Endothelial cell (in vitro differentiated cells): ENCODE results near the gene LCMT1. TPM values are rescaled to one million over a fixed set of nuclear protein-coding genes. Genes with fewer than 3 reads are reported as not detected.

Source experiments
- DNase-seq: peaks from one replicate; pipeline ENCODE4 v3.0.0; 2021; ENCODE audit warnings: low spot score
- H3K27ac Mint-ChIP-seq: one replicate; pipeline ENCODE4 v1.8.0; 2021; ENCODE audit warnings: mixed read lengths, inconsistent platforms; ENCODE audit not compliant: unreplicated experiment
- H3K27me3 Mint-ChIP-seq: one replicate; pipeline ENCODE4 v1.8.0; 2021; ENCODE audit warnings: mild to moderate bottlenecking, moderate library complexity, mixed read lengths, inconsistent platforms; ENCODE audit not compliant: unreplicated experiment
- H3K36me3 Mint-ChIP-seq: one replicate; pipeline ENCODE4 v1.8.0; 2021; ENCODE audit warnings: mild to moderate bottlenecking, low read depth, mixed read lengths, inconsistent platforms; ENCODE audit not compliant: unreplicated experiment
- H3K4me1 Mint-ChIP-seq: one replicate; pipeline ENCODE4 v1.8.0; 2021; ENCODE audit warnings: mild to moderate bottlenecking, mixed read lengths, inconsistent platforms; ENCODE audit not compliant: unreplicated experiment
- H3K4me3 Mint-ChIP-seq: one replicate; pipeline ENCODE4 v1.8.0; 2021; ENCODE audit warnings: mild to moderate bottlenecking, mixed read lengths, inconsistent platforms; ENCODE audit not compliant: unreplicated experiment
- H3K9me3 Mint-ChIP-seq: one replicate; pipeline ENCODE4 v1.8.0; 2021; ENCODE audit warnings: mixed read lengths, inconsistent platforms; ENCODE audit not compliant: unreplicated experiment
- total RNA-seq: library from RNA; stranded (reverse); fragmentation: NEBNext Ultra II Directional; extraction: Animal tissue kit (Norgen Biotek cat#: 25700); gene quantifications from one replicate; pipeline ENCODE4 v1.2.1, GENCODE V29; 2021; ENCODE audit not compliant: unreplicated experiment
- TF ChIP-seq, protein P1 (sequence below): fragments of 200-600 bp; sonication (generic); IDR thresholded peaks from one replicate; pipeline ENCODE4 v1.5.0; 2021; ENCODE audit warnings: antibody characterized with exemption; ENCODE audit not compliant: unreplicated experiment

LCMT1 gene
- total RNA-seq, 1 donor from 2014 or later = 59.3 TPM

DNA sequence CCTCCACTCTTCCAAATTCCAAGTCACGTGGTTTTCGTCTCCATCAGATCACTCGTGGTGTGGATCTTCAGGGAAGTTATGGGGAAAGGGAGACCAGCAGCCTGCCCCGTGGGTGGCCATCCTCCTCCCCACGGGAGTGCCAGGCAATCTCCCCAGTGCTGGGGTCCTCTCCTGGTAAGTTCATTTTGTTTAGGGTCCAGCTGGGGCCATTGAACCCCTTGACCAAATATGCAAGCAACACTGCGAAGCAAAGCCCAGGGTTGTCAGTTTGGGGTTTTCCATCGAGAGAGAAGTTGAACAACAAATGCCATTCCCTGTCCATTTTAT lies 4.1 kb upstream of the LCMT1 start:
- H3K9me3 Mint-ChIP-seq = no peaks in the 10 kb centered on the region
- peaks cover 4% of the 10 kb centered on the region for H3K27me3 Mint-ChIP-seq
- H3K4me1 Mint-ChIP-seq = peaks cover 18% of the 10 kb centered on the region
- no peaks in the 10 kb centered on the region for H3K36me3 Mint-ChIP-seq
- H3K4me3 Mint-ChIP-seq = peak overlapping the region; percentile 93
- DNase-seq = no peak
- peak overlapping the region; percentile 42 for H3K27ac Mint-ChIP-seq
- TF ChIP-seq, protein P1, sequence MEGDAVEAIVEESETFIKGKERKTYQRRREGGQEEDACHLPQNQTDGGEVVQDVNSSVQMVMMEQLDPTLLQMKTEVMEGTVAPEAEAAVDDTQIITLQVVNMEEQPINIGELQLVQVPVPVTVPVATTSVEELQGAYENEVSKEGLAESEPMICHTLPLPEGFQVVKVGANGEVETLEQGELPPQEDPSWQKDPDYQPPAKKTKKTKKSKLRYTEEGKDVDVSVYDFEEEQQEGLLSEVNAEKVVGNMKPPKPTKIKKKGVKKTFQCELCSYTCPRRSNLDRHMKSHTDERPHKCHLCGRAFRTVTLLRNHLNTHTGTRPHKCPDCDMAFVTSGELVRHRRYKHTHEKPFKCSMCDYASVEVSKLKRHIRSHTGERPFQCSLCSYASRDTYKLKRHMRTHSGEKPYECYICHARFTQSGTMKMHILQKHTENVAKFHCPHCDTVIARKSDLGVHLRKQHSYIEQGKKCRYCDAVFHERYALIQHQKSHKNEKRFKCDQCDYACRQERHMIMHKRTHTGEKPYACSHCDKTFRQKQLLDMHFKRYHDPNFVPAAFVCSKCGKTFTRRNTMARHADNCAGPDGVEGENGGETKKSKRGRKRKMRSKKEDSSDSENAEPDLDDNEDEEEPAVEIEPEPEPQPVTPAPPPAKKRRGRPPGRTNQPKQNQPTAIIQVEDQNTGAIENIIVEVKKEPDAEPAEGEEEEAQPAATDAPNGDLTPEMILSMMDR = no peak

DNA sequence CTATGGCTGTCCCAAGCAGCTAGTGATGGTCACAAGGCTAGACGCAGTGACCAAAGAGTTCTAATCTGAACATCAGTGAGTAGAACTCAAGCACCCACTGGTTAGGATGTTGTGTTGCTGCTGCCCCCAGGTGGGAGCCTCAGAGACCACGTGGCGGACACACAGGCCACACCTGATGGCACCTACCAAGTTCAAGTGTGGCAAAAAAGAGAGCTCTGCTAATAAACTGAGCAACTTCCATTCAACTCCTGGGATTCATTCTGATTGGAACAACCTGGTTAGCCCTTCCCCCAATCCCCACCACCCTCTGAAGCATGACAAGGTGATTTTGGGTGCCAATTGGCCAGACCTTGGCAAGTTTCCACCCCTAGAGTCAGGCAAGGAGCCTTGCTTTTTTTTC lies 3.5 kb upstream of the LCMT1 start:
- TF ChIP-seq, protein P1 = no peak
- Mint-ChIP-seq H3K4me3 (peak overlapping the region; percentile 93), H3K4me1 (peaks cover 18% of the 10 kb centered on the region), H3K27me3 (peaks cover 4% of the 10 kb centered on the region), H3K27ac (no peak overlapping the region), H3K36me3 (no peaks in the 10 kb centered on the region), H3K9me3 (no peaks in the 10 kb centered on the region)
- no peak for DNase-seq

DNA sequence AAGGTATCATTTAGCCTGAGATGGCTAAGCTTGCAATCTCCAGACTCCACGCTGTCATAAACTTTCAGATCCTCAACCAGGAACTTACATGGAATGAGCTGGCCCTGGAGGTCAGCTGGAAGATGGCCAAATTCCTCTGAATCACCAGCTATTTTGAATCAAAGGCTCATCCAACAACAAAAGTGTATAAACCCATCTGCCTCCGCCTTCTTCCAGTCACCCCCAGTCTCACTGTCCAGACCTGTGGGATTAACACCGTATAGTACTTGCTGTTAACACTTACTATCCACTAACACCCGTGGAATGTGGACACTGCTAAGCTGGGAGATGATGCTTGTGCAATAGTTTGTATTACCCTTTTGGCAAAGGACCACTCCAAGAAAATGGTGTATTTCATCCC lies 1.9 kb upstream of the LCMT1 start:
- Mint-ChIP-seq H3K9me3 (no peaks in the 10 kb centered on the region), H3K27me3 (peaks cover 8% of the 10 kb centered on the region)

DNA sequence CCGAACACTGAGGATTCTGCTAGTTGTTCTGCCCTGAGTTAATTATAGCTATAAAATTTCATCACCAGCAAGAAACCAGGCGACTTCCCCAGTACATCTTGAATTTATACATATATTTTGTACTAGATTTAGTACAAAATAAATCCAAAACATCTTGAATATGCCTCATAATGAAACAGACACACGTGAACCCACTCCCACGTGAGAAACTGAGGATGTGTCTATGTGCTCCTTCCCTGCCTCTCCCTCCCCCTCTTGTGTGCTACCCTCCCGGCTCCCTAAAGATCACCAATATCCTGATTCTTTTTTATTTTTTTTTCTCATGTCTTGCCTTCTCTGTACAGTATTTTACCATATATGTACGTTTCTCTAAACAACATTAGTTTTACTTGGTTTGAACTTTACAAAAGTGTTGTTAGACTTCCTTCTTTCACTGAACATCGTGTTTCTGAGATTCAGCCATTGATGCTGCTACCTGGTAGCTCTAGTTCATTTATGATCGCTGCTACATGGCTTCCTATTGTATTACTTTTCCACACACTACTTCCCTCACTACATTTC lies 1.1 kb upstream of the LCMT1 start:
- Mint-ChIP-seq H3K9me3 (no peaks in the 10 kb centered on the region), H3K4me1 (peaks cover 28% of the 10 kb centered on the region), H3K27ac (no peak overlapping the region), H3K36me3 (peaks cover 9% of the 10 kb centered on the region), H3K27me3 (peaks cover 8% of the 10 kb centered on the region), H3K4me3 (peak overlapping the region; percentile 91)
- TF ChIP-seq, protein P1 = no peak
- DNase-seq = no peak

More for the DNA sequence above, 1.9 kb upstream of the LCMT1 start:
- Mint-ChIP-seq H3K36me3 (peaks cover under 1% of the 10 kb centered on the region), H3K27ac (no peak overlapping the region), H3K4me3 (no peak overlapping the region), H3K4me1 (peaks cover 24% of the 10 kb centered on the region)
- no peak for DNase-seq
- TF ChIP-seq, protein P1 = no peak

DNA sequence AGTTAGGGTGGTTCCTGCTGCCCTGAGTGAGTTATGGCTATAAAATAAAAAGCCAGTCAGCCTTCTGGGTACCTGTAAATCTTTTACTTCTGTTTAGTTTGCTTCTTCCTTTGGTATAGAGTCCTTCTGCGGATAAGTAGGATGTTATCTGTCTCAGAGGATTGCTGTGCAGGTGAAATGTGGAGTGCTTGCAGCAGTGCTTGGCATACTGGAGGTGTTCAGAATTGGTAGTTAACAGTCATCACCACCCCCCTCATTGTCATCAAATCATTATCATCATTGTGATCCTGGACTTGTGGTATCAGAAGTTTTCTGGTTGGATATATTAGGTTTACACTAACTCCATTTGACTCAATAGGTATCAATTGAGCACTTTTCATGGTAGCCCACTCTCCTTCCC lies 2.6 kb downstream of the LCMT1 start:
- no peak overlapping the region for H3K4me3 Mint-ChIP-seq
- DNase-seq = no peak
- peaks cover 4% of the 10 kb centered on the region for H3K27me3 Mint-ChIP-seq
- TF ChIP-seq, protein P1 = no peak
- peaks cover 31% of the 10 kb centered on the region for H3K4me1 Mint-ChIP-seq
- H3K36me3 Mint-ChIP-seq = peaks cover 25% of the 10 kb centered on the region
- no peak overlapping the region for H3K27ac Mint-ChIP-seq
- no peaks in the 10 kb centered on the region for H3K9me3 Mint-ChIP-seq
